Measurements from ENCODE around the gene CCNY. TPM values are rescaled to one million over a fixed set of nuclear protein-coding genes. Genes with fewer than 3 reads are reported as not detected.

CCNY gene
- total and polyA plus RNA-seq, 2 of the 13 experiments (the other 11 are each of a cell fraction or from before 2014, with no cell fraction given): 48.2 to 54.7 TPM

- TF ChIP-seq, protein P1, sequence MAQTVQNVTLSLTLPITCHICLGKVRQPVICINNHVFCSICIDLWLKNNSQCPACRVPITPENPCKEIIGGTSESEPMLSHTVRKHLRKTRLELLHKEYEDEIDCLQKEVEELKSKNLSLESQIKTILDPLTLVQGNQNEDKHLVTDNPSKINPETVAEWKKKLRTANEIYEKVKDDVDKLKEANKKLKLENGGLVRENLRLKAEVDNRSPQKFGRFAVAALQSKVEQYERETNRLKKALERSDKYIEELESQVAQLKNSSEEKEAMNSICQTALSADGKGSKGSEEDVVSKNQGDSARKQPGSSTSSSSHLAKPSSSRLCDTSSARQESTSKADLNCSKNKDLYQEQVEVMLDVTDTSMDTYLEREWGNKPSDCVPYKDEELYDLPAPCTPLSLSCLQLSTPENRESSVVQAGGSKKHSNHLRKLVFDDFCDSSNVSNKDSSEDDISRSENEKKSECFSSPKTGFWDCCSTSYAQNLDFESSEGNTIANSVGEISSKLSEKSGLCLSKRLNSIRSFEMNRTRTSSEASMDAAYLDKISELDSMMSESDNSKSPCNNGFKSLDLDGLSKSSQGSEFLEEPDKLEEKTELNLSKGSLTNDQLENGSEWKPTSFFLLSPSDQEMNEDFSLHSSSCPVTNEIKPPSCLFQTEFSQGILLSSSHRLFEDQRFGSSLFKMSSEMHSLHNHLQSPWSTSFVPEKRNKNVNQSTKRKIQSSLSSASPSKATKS (CRISPR knock-in tag; IDR thresholded peaks at IDR 0.05): no peak
- no peak for TF ChIP-seq ZNF337 (CRISPR knock-in tag; IDR thresholded peaks at IDR 0.05; ENCODE audit: borderline replicate concordance, low read depth)
- TF ChIP-seq, protein P2, sequence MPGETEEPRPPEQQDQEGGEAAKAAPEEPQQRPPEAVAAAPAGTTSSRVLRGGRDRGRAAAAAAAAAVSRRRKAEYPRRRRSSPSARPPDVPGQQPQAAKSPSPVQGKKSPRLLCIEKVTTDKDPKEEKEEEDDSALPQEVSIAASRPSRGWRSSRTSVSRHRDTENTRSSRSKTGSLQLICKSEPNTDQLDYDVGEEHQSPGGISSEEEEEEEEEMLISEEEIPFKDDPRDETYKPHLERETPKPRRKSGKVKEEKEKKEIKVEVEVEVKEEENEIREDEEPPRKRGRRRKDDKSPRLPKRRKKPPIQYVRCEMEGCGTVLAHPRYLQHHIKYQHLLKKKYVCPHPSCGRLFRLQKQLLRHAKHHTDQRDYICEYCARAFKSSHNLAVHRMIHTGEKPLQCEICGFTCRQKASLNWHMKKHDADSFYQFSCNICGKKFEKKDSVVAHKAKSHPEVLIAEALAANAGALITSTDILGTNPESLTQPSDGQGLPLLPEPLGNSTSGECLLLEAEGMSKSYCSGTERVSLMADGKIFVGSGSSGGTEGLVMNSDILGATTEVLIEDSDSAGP (CRISPR knock-in tag; IDR thresholded peaks at IDR 0.05; ENCODE audit: borderline replicate concordance): no peak
Observed at GRCh38 chr10:35386594-35387174, 50.4 kb downstream of the CCNY start (continued).

DNA sequence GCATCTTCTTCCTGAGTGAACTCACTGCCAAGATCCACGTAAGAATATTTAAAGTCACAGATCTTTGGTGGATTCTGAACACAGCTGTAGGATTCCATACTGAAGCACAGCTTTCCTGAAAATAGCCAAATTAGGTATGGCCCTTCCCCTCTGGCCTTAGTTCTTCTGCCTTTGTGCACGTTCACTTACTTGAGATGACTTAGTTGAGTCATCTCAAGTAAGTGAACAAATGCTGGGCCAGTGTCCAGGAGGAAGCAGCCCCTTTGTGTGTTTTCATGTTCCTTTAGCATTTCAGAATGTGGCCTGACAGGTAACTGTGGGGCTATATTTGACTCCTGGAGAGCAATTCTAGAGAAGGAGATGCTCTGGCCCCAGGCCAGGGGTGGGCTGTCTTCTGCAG is 51.5 kb downstream of the CCNY start:
- intact Hi-C loops (cut with micrococcal nuclease; ENCODE audit: unreplicated experiment): no loop called here
- no peak overlapping the region for H2AFZ ChIP-seq (ENCODE audit: low read length)
- H3K27ac ChIP-seq (ENCODE audit: extremely low read length, insufficient read depth, low read length): no peak overlapping the region
- peaks cover 10% of the 10 kb centered on the region; the same call in 1 of the 2 replicates for H3K9me3 ChIP-seq (ENCODE audit: low read length)
- no peak for ATAC-seq
- no peak for FAIRE-seq
- ChIA-PET POLR2A (no interaction called here), CTCF (ENCODE audit: low intra/inter-chr PET ratio, low total read pairs) (no interaction called here)
- H3K27me3 ChIP-seq (ENCODE audit: control insufficient read depth in 1 of 2, insufficient read depth in 2 of 2, low read length in 2 of 2): no peaks in the 10 kb centered on the region
- peaks cover 93% of the 10 kb centered on the region for H3K79me2 ChIP-seq (ENCODE audit: insufficient read depth, low read length)
- 91% methylated on average over 2 of the region's 2 CpGs for WGBS (ENCODE audit: low lambda C conversion rate)
- in situ Hi-C loops (cut with HindIII; ENCODE audit: extremely low pct_ligation_motif_present, low pct_unique_long_range_greater_than_20kb): no loop called here
- BruUV-seq (replicated peaks): no TSS peak
- no peak overlapping the region for H3K4me3 ChIP-seq (replicated peaks in 1 of 3; ENCODE audit: insufficient read depth in 1 of 3, low read depth in 2 of 3, low read length in 3 of 3)
- H3K36me3 ChIP-seq (replicated peaks in 1 of 2; ENCODE audit: control insufficient read depth in 1 of 2, insufficient read depth in 2 of 2, low read length in 2 of 2): peaks cover 0 to 4% of the 10 kb centered on the region in 2 experiments; a peak in 1 of 5 replicates
- H3K9ac ChIP-seq (ENCODE audit: insufficient read depth, low read depth, low read length): no peak overlapping the region
- no peak for DNase-seq (ENCODE audit: low spot score)
- no peak overlapping the region for H3K4me2 ChIP-seq (ENCODE audit: low read depth, low read length)
- H4K20me1 ChIP-seq (ENCODE audit: insufficient read depth, low read length): no peaks in the 10 kb centered on the region; the same call in 1 of the 2 replicates
- peaks cover 68% of the 10 kb centered on the region for H3K4me1 ChIP-seq (ENCODE audit: insufficient read depth, low read length)
- TF ChIP-seq ZFY (CRISPR knock-in tag; IDR thresholded peaks at IDR 0.05): no peak
- TF ChIP-seq ZNF530 (CRISPR knock-in tag; IDR thresholded peaks at IDR 0.05; ENCODE audit: low read depth): no peak
- TF ChIP-seq SRY (CRISPR knock-in tag; IDR thresholded peaks at IDR 0.05): no peak
- TF ChIP-seq KDM4B (CRISPR knock-in tag; IDR thresholded peaks at IDR 0.05): no peak
- TF ChIP-seq ETS1 (CRISPR knock-in tag; IDR thresholded peaks at IDR 0.05): no peak
- TF ChIP-seq ZNF567 (CRISPR knock-in tag; IDR thresholded peaks at IDR 0.05; ENCODE audit: borderline replicate concordance): no peak
- TF ChIP-seq ZNF276 (CRISPR knock-in tag; IDR thresholded peaks at IDR 0.05; ENCODE audit: low read depth): no peak
- no peak for TF ChIP-seq ZBED4 (CRISPR knock-in tag; IDR thresholded peaks at IDR 0.05; ENCODE audit: borderline replicate concordance)

All from HepG2 (cell line).